ENCODE measurements around the gene SMCO2.

DNA sequence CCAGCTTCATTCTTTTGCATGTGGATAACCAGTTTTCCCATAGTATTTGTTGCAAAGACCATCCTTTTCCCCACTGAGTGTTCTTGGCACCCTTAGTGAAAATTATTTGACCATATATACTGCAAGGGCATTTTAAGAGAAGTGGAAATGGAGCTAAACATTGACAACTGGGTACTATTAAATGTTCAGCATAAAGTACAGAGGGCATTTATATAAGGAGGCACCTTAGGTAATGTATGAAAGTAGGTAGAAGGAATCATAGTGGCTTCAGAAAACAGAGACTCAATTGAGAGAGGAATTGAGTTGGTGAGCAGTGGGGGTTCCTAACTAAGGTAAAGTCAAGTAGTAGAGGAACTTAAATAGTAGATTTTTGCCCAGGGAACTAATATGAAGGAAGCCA, 34.5 kb upstream of the SMCO2 start:
- no peak for TF ChIP-seq RBAK (tag by site-specific recombination; IDR thresholded peaks at IDR 0.05)
- no peak for TF ChIP-seq ZNF324 (tag by site-specific recombination; IDR thresholded peaks at IDR 0.05)
- TF ChIP-seq, protein P1, sequence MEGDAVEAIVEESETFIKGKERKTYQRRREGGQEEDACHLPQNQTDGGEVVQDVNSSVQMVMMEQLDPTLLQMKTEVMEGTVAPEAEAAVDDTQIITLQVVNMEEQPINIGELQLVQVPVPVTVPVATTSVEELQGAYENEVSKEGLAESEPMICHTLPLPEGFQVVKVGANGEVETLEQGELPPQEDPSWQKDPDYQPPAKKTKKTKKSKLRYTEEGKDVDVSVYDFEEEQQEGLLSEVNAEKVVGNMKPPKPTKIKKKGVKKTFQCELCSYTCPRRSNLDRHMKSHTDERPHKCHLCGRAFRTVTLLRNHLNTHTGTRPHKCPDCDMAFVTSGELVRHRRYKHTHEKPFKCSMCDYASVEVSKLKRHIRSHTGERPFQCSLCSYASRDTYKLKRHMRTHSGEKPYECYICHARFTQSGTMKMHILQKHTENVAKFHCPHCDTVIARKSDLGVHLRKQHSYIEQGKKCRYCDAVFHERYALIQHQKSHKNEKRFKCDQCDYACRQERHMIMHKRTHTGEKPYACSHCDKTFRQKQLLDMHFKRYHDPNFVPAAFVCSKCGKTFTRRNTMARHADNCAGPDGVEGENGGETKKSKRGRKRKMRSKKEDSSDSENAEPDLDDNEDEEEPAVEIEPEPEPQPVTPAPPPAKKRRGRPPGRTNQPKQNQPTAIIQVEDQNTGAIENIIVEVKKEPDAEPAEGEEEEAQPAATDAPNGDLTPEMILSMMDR (tag by site-specific recombination; IDR thresholded peaks at IDR 0.05): no peak

Measured in HEK293 (cell line).